ENCODE data around the gene EPC1. TPM values are rescaled to one million over a fixed set of nuclear protein-coding genes. Genes with fewer than 3 reads are reported as not detected.

Gene EPC1
- total and polyA plus RNA-seq, 12 donors = 8.4 to 25.4 (median 19.0) TPM

- no peak for ATAC-seq
- intact Hi-C loops (cut with DNase I) = no loop called here
- H3K4me1 ChIP-seq = peaks cover 3 to 95% (median 82%) of the 10 kb centered on the region in 9 donors
These were observed 25.8 kb downstream of the EPC1 start for GRCh38 chr10:32321016-32321631.

GRCh38 chr10:32318476-32318896 lies 28.5 kb downstream of the EPC1 start:
- Histone ChIP-seq H3K27me3 (no peaks in the 10 kb centered on the region), H3K4me3 (no peak overlapping the region), H3K36me3 (peaks cover 0 to 11% (median 0%) of the 10 kb centered on the region in 9 donors), H3K4me1 (peaks cover 3 to 98% (median 84%) of the 10 kb centered on the region in 9 donors), H3K27ac (peak overlapping the region in 2 of 10 donors; percentile 3 to 32), H3K9me3 (no peaks in the 10 kb centered on the region)
- ATAC-seq = peak in 4 of 8 donors; percentile 53 to 70 (median 62)
- 69 to 73% methylated on average over 4 of the region's 4 CpGs for WGBS, 2 donors
- intact Hi-C loops (cut with DNase I) = no loop called here
- DNase-seq = peak in 1 of 2 donors; percentile 11
- no peak for TF ChIP-seq CTCF (IDR thresholded peaks at IDR 0.05)

More at GRCh38 chr10:32321016-32321631, 25.8 kb downstream of the EPC1 start:
- Histone ChIP-seq H3K36me3 (peaks cover 0 to 11% (median 0%) of the 10 kb centered on the region in 9 donors), H3K4me3 (no peak overlapping the region), H3K27me3 (no peaks in the 10 kb centered on the region), H3K9me3 (no peaks in the 10 kb centered on the region), H3K27ac (no peak overlapping the region)
- no peak for DNase-seq
- 95 to 98% methylated on average over 4 of the region's 4 CpGs for WGBS, 2 donors
- no peak for TF ChIP-seq CTCF (IDR thresholded peaks at IDR 0.05)

GRCh38 chr10:32317795-32318357 lies 29.1 kb downstream of the EPC1 start:
- 50 to 55% methylated on average over 6 of the region's 6 CpGs for WGBS, 2 donors
- peaks cover 3 to 98% (median 89%) of the 10 kb centered on the region in 9 donors for H3K4me1 ChIP-seq

GRCh38 chr10:32315424-32315823 lies 31.5 kb downstream of the EPC1 start:
- Histone ChIP-seq H3K36me3 (peaks cover 0 to 1% (median 0%) of the 10 kb centered on the region in 9 donors), H3K4me1 (peaks cover 7 to 95% (median 86%) of the 10 kb centered on the region in 9 donors), H3K9me3 (no peaks in the 10 kb centered on the region), H3K4me3 (no peak overlapping the region), H3K27ac (no peak overlapping the region), H3K27me3 (no peaks in the 10 kb centered on the region)
- no peak for TF ChIP-seq CTCF (IDR thresholded peaks at IDR 0.05)
- intact Hi-C loops (cut with DNase I) = no loop called here
- WGBS, 2 donors = 54 to 60% methylated on average over 3 of the region's 3 CpGs
- ATAC-seq (no peak), DNase-seq (no peak)

More at GRCh38 chr10:32317795-32318357, 29.1 kb downstream of the EPC1 start:
- peak overlapping the region in 2 of 10 donors; percentile 3 to 32 for H3K27ac ChIP-seq
- intact Hi-C loops (cut with DNase I) = no loop called here
- H3K27me3 ChIP-seq = no peaks in the 10 kb centered on the region
- H3K9me3 ChIP-seq = no peaks in the 10 kb centered on the region
- peaks cover 0 to 11% (median 0%) of the 10 kb centered on the region in 9 donors for H3K36me3 ChIP-seq
- no peak overlapping the region for H3K4me3 ChIP-seq
- DNase-seq = no peak
- TF ChIP-seq CTCF (IDR thresholded peaks at IDR 0.05) = no peak
- ATAC-seq = peak in 2 of 8 donors; percentile 22 to 45

All from heart right ventricle (tissue), 16 donors.